ENCODE measurements around the gene FAM241B.

GRCh38 chr10:69618746-69619145, 11.3 kb upstream of the FAM241B start:
- TF ChIP-seq, protein P1, sequence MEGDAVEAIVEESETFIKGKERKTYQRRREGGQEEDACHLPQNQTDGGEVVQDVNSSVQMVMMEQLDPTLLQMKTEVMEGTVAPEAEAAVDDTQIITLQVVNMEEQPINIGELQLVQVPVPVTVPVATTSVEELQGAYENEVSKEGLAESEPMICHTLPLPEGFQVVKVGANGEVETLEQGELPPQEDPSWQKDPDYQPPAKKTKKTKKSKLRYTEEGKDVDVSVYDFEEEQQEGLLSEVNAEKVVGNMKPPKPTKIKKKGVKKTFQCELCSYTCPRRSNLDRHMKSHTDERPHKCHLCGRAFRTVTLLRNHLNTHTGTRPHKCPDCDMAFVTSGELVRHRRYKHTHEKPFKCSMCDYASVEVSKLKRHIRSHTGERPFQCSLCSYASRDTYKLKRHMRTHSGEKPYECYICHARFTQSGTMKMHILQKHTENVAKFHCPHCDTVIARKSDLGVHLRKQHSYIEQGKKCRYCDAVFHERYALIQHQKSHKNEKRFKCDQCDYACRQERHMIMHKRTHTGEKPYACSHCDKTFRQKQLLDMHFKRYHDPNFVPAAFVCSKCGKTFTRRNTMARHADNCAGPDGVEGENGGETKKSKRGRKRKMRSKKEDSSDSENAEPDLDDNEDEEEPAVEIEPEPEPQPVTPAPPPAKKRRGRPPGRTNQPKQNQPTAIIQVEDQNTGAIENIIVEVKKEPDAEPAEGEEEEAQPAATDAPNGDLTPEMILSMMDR (IDR thresholded peaks at IDR 0.05): no peak
- no peak for TF ChIP-seq POLR2A (IDR thresholded peaks at IDR 0.05)

Measured in body of pancreas (tissue), 4 donors.